Stimulated activated naive CD8-positive, alpha-beta T cell treated with anti-CD3 and anti-CD28 coated beads, Interleukin-15, amount 100 ng/mL, for 72 hours (primary cell): ENCODE results near the gene RPL7L1.
"Not testable (repeated sequence)": the region's sequence is repeated elsewhere in the genome, so short reads cannot be mapped to it uniquely, and the experiment has no call there.

ENCODE experiments used
- ATAC-seq: fragments of 150-1000 bp; cut with Tn5 transposase; 2 replicates; pipeline ENCODE4 v1.10.0; 2021; ENCODE audit warnings: mild to moderate bottlenecking, moderate library complexity
- DNase-seq, 2 donors: peaks; one replicate each; pipeline ENCODE4 v3.0.0; 2021 to 2022
- H3K27ac Mint-ChIP-seq, 2 donors: one replicate each; pipeline ENCODE4 v1.8.0; 2022; ENCODE audit warnings: mild to moderate bottlenecking in 2 of 2, mixed read lengths in 2 of 2, moderate library complexity in 2 of 2
- H3K27me3 Mint-ChIP-seq: one replicate; pipeline ENCODE4 v1.8.0; 2022; ENCODE audit warnings: mixed read lengths
- H3K4me1 Mint-ChIP-seq: one replicate; pipeline ENCODE4 v1.8.0; 2022; ENCODE audit warnings: mild to moderate bottlenecking, mixed read lengths
- H3K4me3 Mint-ChIP-seq, 2 donors: one replicate each; pipeline ENCODE4 v1.8.0; 2022; ENCODE audit warnings: mild to moderate bottlenecking in 2 of 2, mixed read lengths in 2 of 2, moderate library complexity in 1 of 2
- H3K9me3 Mint-ChIP-seq, 2 donors: one replicate each; pipeline ENCODE4 v1.8.0; 2022; ENCODE audit warnings: mixed read lengths in 2 of 2

Gene RPL7L1

GRCh38 chr6:42880240-42880817 lies 913 bp downstream of the RPL7L1 start:
- not testable (repeated sequence) for H3K9me3 Mint-ChIP-seq, DNase-seq, H3K27me3 Mint-ChIP-seq, ATAC-seq
- Mint-ChIP-seq H3K27ac (peak overlapping the region; percentile 100), H3K4me3 (peak overlapping the region; percentile 92 to 100), H3K4me1 (peaks cover 38% of the 10 kb centered on the region)

DNA sequence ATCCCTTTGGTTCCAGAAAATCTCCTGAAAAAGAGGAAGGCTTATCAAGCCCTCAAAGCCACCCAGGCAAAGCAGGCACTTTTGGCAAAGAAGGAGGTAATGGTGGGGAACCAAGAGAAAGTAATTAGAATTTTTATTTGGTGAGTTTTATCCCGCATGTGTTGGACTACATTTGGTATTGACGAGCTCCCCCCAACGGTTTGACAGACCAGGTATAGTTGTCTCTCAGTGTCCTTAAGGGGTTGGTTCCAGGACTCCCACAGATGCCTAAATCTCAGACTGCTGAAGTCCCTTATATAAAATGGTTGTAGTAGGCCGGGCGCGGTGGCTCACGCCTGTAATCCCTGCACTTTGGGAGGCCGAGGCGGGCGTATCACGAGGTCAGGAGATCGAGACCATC lies 1.5 kb downstream of the RPL7L1 start:
- DNase-seq, H3K9me3 Mint-ChIP-seq, ATAC-seq, H3K27me3 Mint-ChIP-seq: not testable (repeated sequence)
- Mint-ChIP-seq H3K4me1 (peaks cover 40% of the 10 kb centered on the region), H3K27ac (peak overlapping the region; percentile 100), H3K4me3 (peak overlapping the region; percentile 92 to 100)

DNA sequence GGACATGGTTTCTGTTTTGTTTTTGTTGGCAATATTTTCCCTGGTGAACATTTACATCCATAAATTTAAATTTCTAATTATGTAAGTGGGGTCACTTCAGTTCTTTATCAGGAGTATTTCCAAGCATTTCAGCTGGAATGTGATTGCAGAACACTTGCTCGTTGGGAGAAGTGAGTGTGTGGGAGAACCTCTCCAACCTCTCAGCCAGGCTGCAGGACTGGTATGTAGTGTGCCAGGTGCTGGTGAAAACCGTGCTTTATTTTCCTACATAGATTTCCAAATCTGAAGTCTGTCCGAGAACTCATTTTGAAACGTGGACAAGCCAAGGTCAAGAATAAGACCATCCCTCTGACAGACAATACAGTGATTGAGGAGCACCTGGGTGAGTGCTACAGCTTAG lies 6.3 kb downstream of the RPL7L1 start:
- Mint-ChIP-seq H3K27me3 (no peaks in the 10 kb centered on the region), H3K27ac (peak overlapping the region in 1 of 2 donors; percentile 27), H3K4me3 (no peak overlapping the region), H3K9me3 (no peaks in the 10 kb centered on the region), H3K4me1 (peaks cover 60% of the 10 kb centered on the region)
- DNase-seq (no peak), ATAC-seq (no peak)

DNA sequence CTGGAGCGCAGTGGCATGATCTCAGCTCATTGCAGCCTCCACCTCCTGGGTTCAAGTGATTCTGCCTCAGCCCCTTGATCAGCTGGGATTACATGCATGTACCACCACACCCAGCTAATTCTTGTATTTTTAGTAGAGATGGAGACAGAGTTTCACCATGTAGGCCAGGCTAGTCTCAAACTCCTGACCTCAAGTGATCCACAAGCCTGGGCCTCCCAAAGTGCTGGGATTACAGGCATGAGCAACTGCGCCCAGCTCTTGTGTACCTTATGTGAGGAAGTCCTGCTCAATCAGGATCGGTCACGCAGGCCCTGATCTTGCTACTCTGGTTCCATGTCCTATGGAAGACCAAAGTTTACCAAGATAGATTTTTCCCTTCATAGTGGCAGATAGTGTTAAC lies 8.8 kb downstream of the RPL7L1 start:
- peak overlapping the region in 1 of 2 donors; percentile 12 for H3K27ac Mint-ChIP-seq
- not testable (repeated sequence) for H3K9me3 Mint-ChIP-seq, H3K27me3 Mint-ChIP-seq, DNase-seq, H3K4me3 Mint-ChIP-seq, ATAC-seq
- H3K4me1 Mint-ChIP-seq, result peaks cover 64% of the 10 kb centered on the region

DNA sequence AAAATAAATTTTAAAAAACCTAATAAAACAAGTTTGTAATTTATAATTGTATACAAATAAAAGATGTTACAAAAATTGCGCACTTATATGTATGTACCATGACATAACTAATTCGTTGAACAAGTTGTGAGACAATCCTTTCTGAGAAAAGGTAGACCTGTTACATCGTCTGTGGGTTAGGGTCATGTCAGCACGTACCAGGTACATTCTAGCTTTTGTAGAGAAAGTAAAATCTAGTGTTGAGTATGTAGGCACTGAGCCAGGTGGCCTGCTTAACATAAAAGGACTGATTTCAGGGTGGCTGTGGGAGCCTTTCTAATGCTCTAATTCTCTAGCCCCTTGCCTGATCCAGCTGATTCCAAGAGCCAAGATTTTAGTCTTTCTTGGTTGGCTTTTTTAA lies 10.4 kb downstream of the RPL7L1 start:
- ATAC-seq, result peak; percentile 29
- peak in 1 of 2 donors; percentile 25 for DNase-seq
- Mint-ChIP-seq H3K27me3 (no peaks in the 10 kb centered on the region), H3K27ac (peak overlapping the region; percentile 89 to 98), H3K4me1 (peaks cover 58% of the 10 kb centered on the region), H3K9me3 (no peaks in the 10 kb centered on the region), H3K4me3 (peak overlapping the region; percentile 90 to 96)

GRCh38 chr6:42890311-42891198 lies 11.1 kb downstream of the RPL7L1 start:
- peak; percentile 93 for ATAC-seq
- Mint-ChIP-seq H3K27me3 (no peaks in the 10 kb centered on the region), H3K9me3 (no peaks in the 10 kb centered on the region), H3K4me1 (peaks cover 58% of the 10 kb centered on the region), H3K27ac (peak overlapping the region; percentile 89 to 98), H3K4me3 (peak overlapping the region; percentile 90 to 96)
- peak; percentile 90 to 95 for DNase-seq

- H3K4me1 Mint-ChIP-seq, result peaks cover 52% of the 10 kb centered on the region
- no peaks in the 10 kb centered on the region for H3K9me3 Mint-ChIP-seq
- DNase-seq (no peak), ATAC-seq (no peak)
- peak overlapping the region; percentile 90 to 96 for H3K4me3 Mint-ChIP-seq
- no peaks in the 10 kb centered on the region for H3K27me3 Mint-ChIP-seq
- peak overlapping the region; percentile 89 to 98 for H3K27ac Mint-ChIP-seq
Observed at GRCh38 chr6:42891199-42891722, 11.8 kb downstream of the RPL7L1 start.

DNA sequence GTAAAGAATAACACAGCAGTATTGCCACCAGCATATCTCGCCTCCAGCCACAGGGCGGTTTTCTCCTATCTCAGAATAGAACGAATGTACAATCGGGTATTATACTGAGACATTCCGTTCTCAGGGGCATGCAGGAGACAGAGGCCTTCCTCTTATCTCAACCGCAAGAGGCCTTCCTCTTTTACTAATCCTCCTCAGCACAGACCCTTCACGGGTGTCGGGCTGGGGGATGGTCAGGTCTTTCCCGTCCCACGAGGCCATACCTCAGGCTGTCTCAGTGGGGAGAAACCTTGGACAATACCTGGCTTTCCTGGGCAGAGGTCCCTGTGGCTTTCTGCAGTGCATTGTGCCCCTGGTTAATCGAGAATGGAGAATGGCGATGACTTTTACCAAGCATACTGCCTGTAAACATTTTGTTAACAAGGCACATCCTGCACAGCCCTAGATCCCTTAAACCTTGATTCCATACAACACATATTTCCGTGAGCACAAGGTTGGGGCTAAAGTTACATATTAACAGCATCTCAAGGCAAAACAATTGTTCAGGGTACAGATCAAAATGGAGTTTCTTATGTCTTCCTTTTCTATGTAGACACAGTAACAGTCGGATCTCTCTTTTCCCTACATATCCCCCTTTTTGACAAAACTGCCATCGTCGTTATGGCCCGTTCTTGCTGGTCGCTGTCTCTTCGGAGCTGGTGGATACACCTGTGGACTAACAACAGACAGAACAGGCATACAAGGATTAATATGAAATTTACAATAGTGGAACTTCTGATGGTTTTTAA lies 14.8 kb downstream of the RPL7L1 start:
- peaks cover 30% of the 10 kb centered on the region for H3K4me1 Mint-ChIP-seq
- not testable (repeated sequence) for H3K27ac Mint-ChIP-seq, ATAC-seq, H3K27me3 Mint-ChIP-seq, DNase-seq, H3K9me3 Mint-ChIP-seq, H3K4me3 Mint-ChIP-seq

GRCh38 chr6:42896178-42896719 lies 16.8 kb downstream of the RPL7L1 start:
- H3K4me3 Mint-ChIP-seq, result no peak overlapping the region
- no peak for DNase-seq
- H3K4me1 Mint-ChIP-seq, result peaks cover 20% of the 10 kb centered on the region
- H3K27ac Mint-ChIP-seq, result no peak overlapping the region
- H3K27me3 Mint-ChIP-seq, result no peaks in the 10 kb centered on the region
- no peaks in the 10 kb centered on the region for H3K9me3 Mint-ChIP-seq
- ATAC-seq, result no peak

DNA sequence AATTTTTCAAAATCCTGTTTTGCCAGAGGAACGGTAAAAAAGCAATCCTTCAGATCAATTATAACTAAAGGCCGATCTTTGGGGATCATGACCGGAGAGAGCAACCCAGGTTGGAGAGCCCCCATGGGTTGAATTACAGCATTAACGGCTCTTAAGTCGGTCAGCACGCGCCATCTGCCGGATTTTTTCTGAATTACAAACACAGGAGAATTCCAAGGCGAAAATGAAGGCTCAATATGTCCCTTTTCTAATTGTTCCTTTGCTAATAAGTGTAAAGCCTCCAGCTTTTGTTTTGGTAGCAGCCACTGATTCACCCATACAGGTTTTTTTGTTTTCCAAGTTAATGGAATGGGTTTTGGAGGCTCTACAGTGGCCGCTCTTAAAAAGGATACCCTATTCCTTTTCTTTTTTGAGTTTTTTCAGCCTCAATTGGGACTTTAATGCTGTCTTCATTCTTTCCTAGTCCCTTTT lies 19.5 kb downstream of the RPL7L1 start:
- H3K9me3 Mint-ChIP-seq, result no peaks in the 10 kb centered on the region
- no peaks in the 10 kb centered on the region for H3K27me3 Mint-ChIP-seq
- DNase-seq, result peak; percentile 66 to 73
- peaks cover 17% of the 10 kb centered on the region for H3K4me1 Mint-ChIP-seq
- H3K4me3 Mint-ChIP-seq, result no peak overlapping the region
- no peak for ATAC-seq
- no peak overlapping the region for H3K27ac Mint-ChIP-seq

- DNase-seq (no peak), ATAC-seq (no peak)
- no peak overlapping the region for H3K27ac Mint-ChIP-seq
- no peaks in the 10 kb centered on the region for H3K9me3 Mint-ChIP-seq
- no peak overlapping the region for H3K4me3 Mint-ChIP-seq
- no peaks in the 10 kb centered on the region for H3K27me3 Mint-ChIP-seq
- peaks cover 14% of the 10 kb centered on the region for H3K4me1 Mint-ChIP-seq
Observed at GRCh38 chr6:42899871-42900270, 20.5 kb downstream of the RPL7L1 start.

DNA sequence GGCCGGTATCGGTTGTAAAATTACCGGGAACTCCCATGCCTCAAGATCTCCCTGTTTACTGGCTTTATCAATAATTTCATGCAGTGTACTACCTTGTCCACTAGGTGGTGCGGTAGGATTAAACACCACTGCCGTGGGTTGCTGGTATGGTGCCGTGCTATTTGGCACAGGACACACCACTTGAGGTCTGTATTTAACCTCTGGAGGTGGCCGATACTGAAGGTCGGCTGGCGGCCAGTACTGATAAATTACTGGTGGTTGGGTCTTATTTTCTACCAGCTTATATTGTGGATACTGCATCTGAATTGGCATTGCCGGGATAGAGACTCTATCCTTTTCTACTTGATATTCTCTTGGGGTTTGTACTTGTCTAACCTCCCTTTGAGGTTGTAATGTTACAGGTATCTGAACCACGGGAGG lies 22.1 kb downstream of the RPL7L1 start:
- Mint-ChIP-seq H3K4me3 (peak overlapping the region in 1 of 2 donors; percentile 29), H3K27me3 (no peaks in the 10 kb centered on the region), H3K9me3 (no peaks in the 10 kb centered on the region), H3K4me1 (peaks cover 14% of the 10 kb centered on the region), H3K27ac (no peak overlapping the region)
- peak; percentile 75 for DNase-seq
- peak; percentile 99 for ATAC-seq

DNA sequence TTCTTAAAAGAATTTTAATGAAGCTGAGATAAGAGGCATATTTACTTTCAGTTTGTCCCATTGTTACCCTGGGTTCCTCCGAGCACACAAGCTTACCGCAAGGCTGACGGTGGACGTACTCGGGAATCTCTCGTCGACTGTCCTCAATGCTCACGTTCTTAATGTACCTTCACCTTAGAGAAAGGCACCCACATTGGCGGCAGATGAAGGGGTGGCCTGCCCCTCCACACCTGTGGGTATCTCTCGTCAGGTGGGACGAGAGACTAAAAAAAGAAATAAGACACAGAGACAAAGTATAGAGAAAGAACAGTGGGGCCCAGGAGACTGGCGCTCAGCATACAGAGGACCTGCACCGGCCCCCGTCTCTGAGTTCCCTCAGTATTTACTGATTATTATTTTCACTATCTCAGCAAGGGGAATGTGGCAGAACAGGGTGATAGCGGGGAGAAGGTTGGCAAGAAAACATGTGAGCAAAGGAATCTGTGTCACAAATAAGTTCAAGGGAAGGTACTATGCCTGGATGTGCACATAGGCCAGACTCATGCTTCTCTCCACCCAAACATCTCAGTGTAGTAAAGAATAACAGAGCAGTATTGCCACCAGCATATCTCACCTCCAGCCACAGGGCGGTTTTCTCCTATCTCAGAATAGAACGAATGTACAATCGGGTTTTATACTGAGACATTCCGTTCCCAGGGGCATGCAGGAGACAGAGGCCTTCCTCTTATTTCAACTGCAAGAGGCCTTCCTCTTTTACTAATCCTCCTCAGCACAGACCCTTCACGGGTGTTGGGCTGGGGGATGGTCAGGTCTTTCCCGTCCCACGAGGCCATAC lies 23.2 kb downstream of the RPL7L1 start:
- ATAC-seq, DNase-seq, H3K9me3 Mint-ChIP-seq, H3K27me3 Mint-ChIP-seq: not testable (repeated sequence)
- Mint-ChIP-seq H3K27ac (peak overlapping the region in 1 of 2 donors; percentile 42), H3K4me1 (peaks cover 14% of the 10 kb centered on the region), H3K4me3 (peak overlapping the region; percentile 27 to 41)

GRCh38 chr6:42904467-42904866 lies 25.1 kb downstream of the RPL7L1 start:
- H3K4me3 Mint-ChIP-seq, result no peak overlapping the region
- no peak for DNase-seq
- no peak for ATAC-seq
- H3K27ac Mint-ChIP-seq, result no peak overlapping the region
- no peaks in the 10 kb centered on the region for H3K9me3 Mint-ChIP-seq
- H3K27me3 Mint-ChIP-seq, result no peaks in the 10 kb centered on the region
- H3K4me1 Mint-ChIP-seq, result peaks cover 14% of the 10 kb centered on the region
